Mammary epithelial cell (primary cell): Measurements from ENCODE around the gene C16orf74.

Source experiments
- CTCF ChIP-seq, 2 donors: IDR thresholded peaks in 1 of 2; conservative IDR thresholded peaks in 1 of 2; 2 replicates each; pipeline ENCODE4 v1.5.1; 2011 to 2012; ENCODE audit warnings: inconsistent platforms in 2 of 2, low read length in 2 of 2, mild to moderate bottlenecking in 2 of 2, control low read depth in 1 of 2, low read depth in 1 of 2; ENCODE audit not compliant: insufficient read depth in 1 of 2; ENCODE audit errors: extremely low read depth in 1 of 2
- EZH2 ChIP-seq: IDR thresholded peaks from 2 replicates; pipeline ENCODE4 v1.6.1; 2012; ENCODE audit warnings: low read length, inconsistent platforms, borderline replicate concordance

DNA sequence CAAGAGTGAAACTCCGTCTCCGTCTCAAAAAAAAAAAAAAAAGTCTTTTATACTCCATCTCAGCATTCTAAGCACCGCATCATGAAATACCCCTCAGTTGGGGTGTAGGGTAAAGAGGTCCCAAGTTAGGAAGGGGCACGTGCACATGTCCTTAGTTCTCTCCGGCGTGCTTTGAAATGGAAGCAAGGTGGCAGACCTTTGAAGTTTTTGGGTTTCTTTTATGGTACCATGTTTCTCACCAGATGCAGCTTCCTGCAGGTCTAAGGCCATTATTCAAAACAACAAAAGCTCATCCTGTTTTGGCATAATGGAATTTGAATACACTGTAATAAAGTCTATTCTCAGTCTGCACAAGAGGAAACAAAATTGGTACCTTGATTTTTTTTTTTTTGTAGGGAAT is 38.9 kb upstream of the C16orf74 start:
- no peak for TF ChIP-seq CTCF (conservative IDR thresholded peaks at IDR 0.05 in 1 of 2, IDR thresholded peaks at IDR 0.05 in 1 of 2; ENCODE audit: extremely low read depth in 1 of 2, insufficient read depth in 1 of 2, low read depth in 1 of 2, low read length in 2 of 2)
- TF ChIP-seq EZH2 = no peak
